Measurements from ENCODE around the gene CDC42SE2. TPM values are rescaled to one million over a fixed set of nuclear protein-coding genes. Genes with fewer than 3 reads are reported as not detected.
A peak's percentile ranks its signal among the peaks of the same experiment; 100 is the strongest.
"Not testable (repeated sequence)": the region's sequence is repeated elsewhere in the genome, so short reads cannot be mapped to it uniquely, and the experiment has no call there.

Gene CDC42SE2
- total RNA-seq, 4 donors from 2014 or later, result 10.4 to 28.4 (median 22.1) TPM

GRCh38 chr5:131379723-131380122 is 115.9 kb downstream of the CDC42SE2 start:
- no peak for TF ChIP-seq CTCF (IDR thresholded peaks at IDR 0.05)
- TF ChIP-seq POLR2A (IDR thresholded peaks at IDR 0.05), result peak in 1 of 4 donors; percentile 22
- peaks cover 0 to 50% (median 28%) of the 10 kb centered on the region in 3 donors for H3K4me1 ChIP-seq

GRCh38 chr5:131380238-131380637 is 116.4 kb downstream of the CDC42SE2 start:
- 44 to 51% methylated on average over 2 of the region's 2 CpGs for WGBS, 2 donors
- H3K27me3 ChIP-seq; DNase-seq; H3K9me3 ChIP-seq; H3K4me3 ChIP-seq; intact Hi-C loops (cut with DNase I); H3K36me3 ChIP-seq: not testable (repeated sequence)
- peaks cover 0 to 50% (median 28%) of the 10 kb centered on the region in 3 donors for H3K4me1 ChIP-seq
- H3K27ac ChIP-seq, result peak overlapping the region; percentile 29 to 80 (median 64)

More at GRCh38 chr5:131379723-131380122, 115.9 kb downstream of the CDC42SE2 start:
- no peak for DNase-seq
- Histone ChIP-seq H3K27me3 (no peaks in the 10 kb centered on the region), H3K9me3 (no peaks in the 10 kb centered on the region), H3K4me3 (no peak overlapping the region), H3K36me3 (no peaks in the 10 kb centered on the region), H3K27ac (peak overlapping the region; percentile 31 to 80 (median 64))
- WGBS, 2 donors, result 19 to 32% methylated on average over 7 of the region's 7 CpGs
- intact Hi-C loops (cut with DNase I), result no loop called here

- Histone ChIP-seq H3K4me3 (no peak overlapping the region), H3K36me3 (peaks cover 0 to 7% (median 0%) of the 10 kb centered on the region in 3 donors), H3K4me1 (peaks cover 0 to 51% (median 28%) of the 10 kb centered on the region in 3 donors), H3K27ac (peak overlapping the region in 2 of 4 donors; percentile 58 to 71), H3K9me3 (no peaks in the 10 kb centered on the region), H3K27me3 (no peaks in the 10 kb centered on the region)
- TF ChIP-seq POLR2A (IDR thresholded peaks at IDR 0.05) (no peak), CTCF (IDR thresholded peaks at IDR 0.05) (no peak)
- WGBS, 2 donors, result 97 to 100% methylated on average over 4 of the region's 4 CpGs
- DNase-seq, result no peak
- intact Hi-C loops (cut with DNase I), result no loop called here
Observed at GRCh38 chr5:131381021-131381420, 117.2 kb downstream of the CDC42SE2 start.

- intact Hi-C loops (cut with DNase I), result no loop called here
- Histone ChIP-seq H3K4me3 (no peak overlapping the region), H3K4me1 (peaks cover 0 to 58% (median 28%) of the 10 kb centered on the region in 3 donors), H3K36me3 (peaks cover 0 to 15% (median 0%) of the 10 kb centered on the region in 3 donors), H3K27ac (no peak overlapping the region), H3K27me3 (no peaks in the 10 kb centered on the region), H3K9me3 (no peaks in the 10 kb centered on the region)
- TF ChIP-seq POLR2A (IDR thresholded peaks at IDR 0.05) (no peak), CTCF (IDR thresholded peaks at IDR 0.05) (no peak)
- no peak for DNase-seq
- 88 to 94% methylated on average over 2 of the region's 2 CpGs for WGBS, 2 donors
Observed at GRCh38 chr5:131381777-131382176, 117.9 kb downstream of the CDC42SE2 start.

- 75 to 85% methylated on average over 2 to 3 of the region's 3 CpGs for WGBS, 2 donors
- Histone ChIP-seq H3K4me3 (no peak overlapping the region), H3K9me3 (no peaks in the 10 kb centered on the region), H3K36me3 (peaks cover 0 to 20% (median 0%) of the 10 kb centered on the region in 3 donors), H3K27ac (no peak overlapping the region), H3K27me3 (no peaks in the 10 kb centered on the region), H3K4me1 (peaks cover 0 to 54% (median 28%) of the 10 kb centered on the region in 3 donors)
- intact Hi-C loops (cut with DNase I), result no loop called here
- TF ChIP-seq POLR2A (IDR thresholded peaks at IDR 0.05) (no peak), CTCF (IDR thresholded peaks at IDR 0.05) (peak in 5 of 6 experiments; percentile 23 to 61 (median 50))
- DNase-seq, result no peak
Observed at GRCh38 chr5:131382407-131383395, 118.8 kb downstream of the CDC42SE2 start.

Measured in esophagus squamous epithelium (tissue), 5 donors.